HEK293 (cell line): ENCODE data around the gene SLC1A7.

Source experiments
- CTCF ChIA-PET: fragments of 350-600 bp; formaldehyde crosslinking; extraction: SDS; loops from one replicate; lab custom pipeline; 2021; ENCODE audit warnings: antibody characterized with exemption; lab: Yijun Ruan, JAX
- POLR2A ChIA-PET: fragments of 300-600 bp; formaldehyde crosslinking; extraction: SDS; loops from one replicate; lab custom pipeline; 2020; ENCODE audit warnings: antibody characterized with exemption, inconsistent platforms; lab: Yijun Ruan, JAX
- H3K27ac ChIP-seq: fragments of 200-500 bp; sonication (Bioruptor generic); 2 replicates; pipeline ENCODE4 v1.5.1; 2014; ENCODE audit warnings: low read depth, low read length, control low read depth, inconsistent platforms; ENCODE audit errors: extremely low read depth
- H3K36me3 ChIP-seq, 2 experiments: fragments of 200-500 bp in 1 of 2; sonication (Bioruptor generic) in 1 of 2; 1 replicate in 1 of 2; 2 replicates in 1 of 2; pipeline ENCODE4 v1.5.1; 2014 to 2017; ENCODE audit warnings: inconsistent platforms in 2 of 2, low read length in 2 of 2; ENCODE audit not compliant: control insufficient read depth in 2 of 2, insufficient read depth in 1 of 2
- H3K4me1 ChIP-seq: fragments of 200-500 bp; sonication (Bioruptor generic); 2 replicates; pipeline ENCODE4 v1.5.1; 2014; ENCODE audit warnings: mild to moderate bottlenecking, low read length, inconsistent platforms; ENCODE audit not compliant: control insufficient read depth, insufficient read depth
- H3K4me3 ChIP-seq: 2 replicates; pipeline ENCODE4 v1.5.1; 2011; ENCODE audit warnings: low read depth, mild to moderate bottlenecking, control low read depth, low read length, moderate library complexity
- H3K9me3 ChIP-seq: fragments of 200-500 bp; sonication (Bioruptor generic); 2 replicates; pipeline ENCODE4 v1.5.1; 2014; ENCODE audit warnings: low read depth, low read length, inconsistent platforms; ENCODE audit not compliant: control insufficient read depth, insufficient read depth
- BCL11B ChIP-seq: fragments of 450-650 bp; formaldehyde crosslinking; IDR thresholded peaks from 2 replicates; pipeline ENCODE4 v1.5.1; 2016; ENCODE audit warnings: low read depth, missing biosample characterization, missing genetic modification characterization
- INSM2 ChIP-seq: fragments of 450-650 bp; formaldehyde crosslinking; IDR thresholded peaks from 2 replicates; pipeline ENCODE4 v1.5.1; 2016; ENCODE audit warnings: missing biosample characterization, missing genetic modification characterization
- SETDB1 ChIP-seq: IDR thresholded peaks from one replicate; pipeline ENCODE4 v1.6.1; 2017; ENCODE audit warnings: mild to moderate bottlenecking, low read length, moderate library complexity, mixed read lengths; ENCODE audit not compliant: insufficient read length
- ZNF10 ChIP-seq: fragments of 450-650 bp; formaldehyde crosslinking; IDR thresholded peaks from 2 replicates; pipeline ENCODE4 v1.5.1; 2017; ENCODE audit warnings: missing biosample characterization, missing genetic modification characterization
- ZNF18 ChIP-seq: fragments of 450-650 bp; formaldehyde crosslinking; IDR thresholded peaks from 2 replicates; pipeline ENCODE4 v1.5.1; 2016; ENCODE audit warnings: missing biosample characterization, missing genetic modification characterization
- ZNF184 ChIP-seq: fragments of 450-650 bp; IDR thresholded peaks from 2 replicates; pipeline ENCODE4 v1.5.1; 2018; ENCODE audit warnings: missing biosample characterization, mild to moderate bottlenecking, missing genetic modification characterization
- ZNF239 ChIP-seq: fragments of 450-650 bp; formaldehyde crosslinking; IDR thresholded peaks from 2 replicates; pipeline ENCODE4 v1.5.1; 2016; ENCODE audit warnings: missing biosample characterization, missing genetic modification characterization
- ZNF341 ChIP-seq: fragments of 450-650 bp; formaldehyde crosslinking; IDR thresholded peaks from 2 replicates; pipeline ENCODE4; 2016; ENCODE audit warnings: low read depth, missing biosample characterization, missing genetic modification characterization
- ZNF426 ChIP-seq: fragments of 450-650 bp; formaldehyde crosslinking; IDR thresholded peaks from 2 replicates; pipeline ENCODE4 v1.5.1; 2017; ENCODE audit warnings: missing biosample characterization, missing genetic modification characterization, mild to moderate bottlenecking, inconsistent platforms, moderate library complexity
- ZNF433 ChIP-seq: fragments of 450-650 bp; formaldehyde crosslinking; IDR thresholded peaks from 2 replicates; pipeline ENCODE4 v1.5.1; 2016; ENCODE audit warnings: missing biosample characterization, missing genetic modification characterization, low read depth
- ZNF48 ChIP-seq: fragments of 450-650 bp; formaldehyde crosslinking; IDR thresholded peaks from 2 replicates; pipeline ENCODE4 v1.5.1; 2016; ENCODE audit warnings: missing biosample characterization, missing genetic modification characterization
- ZNF518A ChIP-seq: fragments of 450-650 bp; formaldehyde crosslinking; conservative IDR thresholded peaks from 2 replicates; pipeline ENCODE4 v1.5.1; 2016; ENCODE audit warnings: low read depth, missing biosample characterization, missing genetic modification characterization
- ZNF529 ChIP-seq: fragments of 450-650 bp; formaldehyde crosslinking; IDR thresholded peaks from 2 replicates; pipeline ENCODE4 v1.5.1; 2017; ENCODE audit warnings: missing genetic modification characterization, missing biosample characterization; ENCODE audit not compliant: insufficient replicate concordance
- ZNF548 ChIP-seq: fragments of 450-650 bp; formaldehyde crosslinking; IDR thresholded peaks from 2 replicates; pipeline ENCODE4 v1.5.1; 2016; ENCODE audit warnings: missing biosample characterization, missing genetic modification characterization
- ZNF580 ChIP-seq: fragments of 450-650 bp; formaldehyde crosslinking; IDR thresholded peaks from 2 replicates; pipeline ENCODE4 v1.5.1; 2016; ENCODE audit warnings: missing biosample characterization, missing genetic modification characterization
- ZNF629 ChIP-seq: fragments of 450-650 bp; formaldehyde crosslinking; IDR thresholded peaks from 2 replicates; pipeline ENCODE4 v1.5.1; 2017; ENCODE audit warnings: missing biosample characterization, missing genetic modification characterization
- ZNF664 ChIP-seq: fragments of 450-650 bp; formaldehyde crosslinking; IDR thresholded peaks from 2 replicates; pipeline ENCODE4 v1.5.1; 2016; ENCODE audit warnings: missing biosample characterization, missing genetic modification characterization
- ZNF776 ChIP-seq: fragments of 450-650 bp; formaldehyde crosslinking; IDR thresholded peaks from 2 replicates; pipeline ENCODE4 v1.5.0; 2017; ENCODE audit warnings: missing biosample characterization, missing genetic modification characterization, borderline replicate concordance
- ZNF791 ChIP-seq: fragments of 450-650 bp; formaldehyde crosslinking; IDR thresholded peaks from 2 replicates; pipeline ENCODE4 v1.5.1; 2016; ENCODE audit warnings: missing biosample characterization, missing genetic modification characterization

Gene SLC1A7

GRCh38 chr1:53068314-53069099 is 73.9 kb downstream of the SLC1A7 start:
- Histone ChIP-seq H3K27ac (no peak overlapping the region), H3K9me3 (no peaks in the 10 kb centered on the region), H3K4me3 (no peak overlapping the region), H3K4me1 (no peaks in the 10 kb centered on the region), H3K36me3 (no peaks in the 10 kb centered on the region)
- POLR2A ChIA-PET: interaction anchor here (0.7 kb wide), 1 partner anchor 15 kb away, joined by 5 read pairs; no protein-coding TSS in a partner anchor
- TF ChIP-seq ZNF791 (tag by site-specific recombination): no peak
- TF ChIP-seq ZNF18 (tag by site-specific recombination): no peak
- TF ChIP-seq ZNF548 (tag by site-specific recombination): no peak
- no peak for TF ChIP-seq ZNF529
- no peak for TF ChIP-seq ZNF426 (tag by site-specific recombination)
- TF ChIP-seq ZNF48 (tag by site-specific recombination): no peak
- no peak for TF ChIP-seq SETDB1
- no peak for TF ChIP-seq ZNF776
- no peak for TF ChIP-seq ZNF341 (tag by site-specific recombination)
- TF ChIP-seq ZNF184: no peak
- no peak for TF ChIP-seq INSM2 (tag by site-specific recombination)
- no peak for TF ChIP-seq ZNF629 (tag by site-specific recombination)
- no peak for TF ChIP-seq BCL11B
- TF ChIP-seq ZNF580 (tag by site-specific recombination): no peak
- no peak for TF ChIP-seq ZNF239
- TF ChIP-seq ZNF433: no peak
- no peak for TF ChIP-seq ZNF10
- TF ChIP-seq, all 188 proteins: peak for 0
- CTCF ChIA-PET: interaction anchor here (1.3 kb wide), 1 partner anchor 9 kb away, joined by 6 read pairs; no protein-coding TSS in a partner anchor

GRCh38 chr1:53067886-53068285 is 74.6 kb downstream of the SLC1A7 start:
- Histone ChIP-seq H3K4me1 (no peaks in the 10 kb centered on the region), H3K4me3 (no peak overlapping the region), H3K36me3 (no peaks in the 10 kb centered on the region), H3K27ac (no peak overlapping the region), H3K9me3 (no peaks in the 10 kb centered on the region)
- ChIA-PET CTCF (no interaction called here), POLR2A (interaction anchor here (0.7 kb wide), 1 partner anchor 15 kb away, joined by 5 read pairs; no protein-coding TSS in a partner anchor)
- TF ChIP-seq ZNF664 (tag by site-specific recombination) (peak; percentile 79), ZNF518A (tag by site-specific recombination) (no peak)
